Measurements from ENCODE around the gene ZBTB18. TPM values are rescaled to one million over a fixed set of nuclear protein-coding genes. Genes with fewer than 3 reads are reported as not detected.

Gene ZBTB18
- total and polyA plus RNA-seq, 2 experiments from 2014 or later: 1.5 to 16.0 TPM

DNA sequence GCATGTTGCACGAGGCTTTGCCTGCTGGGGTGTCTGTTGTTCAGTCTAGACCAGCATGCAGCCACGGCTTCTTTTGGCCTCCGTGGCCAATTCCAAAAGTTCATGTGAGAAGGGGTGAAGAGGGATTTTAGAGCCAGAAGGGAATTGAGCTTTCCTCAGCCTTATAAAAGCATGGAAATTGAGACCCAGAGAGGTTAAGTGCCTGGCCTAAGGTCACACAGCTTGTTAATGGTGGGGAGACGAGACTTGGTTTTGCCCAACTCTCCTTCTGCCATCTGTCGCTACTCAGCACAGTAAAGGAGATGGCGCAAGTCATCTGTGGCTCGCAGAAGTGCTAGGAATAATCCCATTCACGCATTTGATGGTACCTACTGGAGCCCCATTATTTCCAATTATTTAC is 25.7 kb downstream of the ZBTB18 start:
- no peak for DNase-seq (ENCODE audit: low read depth in 1 of 2, low spot score in 1 of 2)
- Histone ChIP-seq H3K9me3 (ENCODE audit: low read depth) (no peaks in the 10 kb centered on the region), H3K4me3 (no peak overlapping the region), H3K36me3 (no peaks in the 10 kb centered on the region), H3K27me3 (no peaks in the 10 kb centered on the region), H3K4me1 (ENCODE audit: low read depth) (no peaks in the 10 kb centered on the region), H3K27ac (no peak overlapping the region)
- TF ChIP-seq, protein P1, sequence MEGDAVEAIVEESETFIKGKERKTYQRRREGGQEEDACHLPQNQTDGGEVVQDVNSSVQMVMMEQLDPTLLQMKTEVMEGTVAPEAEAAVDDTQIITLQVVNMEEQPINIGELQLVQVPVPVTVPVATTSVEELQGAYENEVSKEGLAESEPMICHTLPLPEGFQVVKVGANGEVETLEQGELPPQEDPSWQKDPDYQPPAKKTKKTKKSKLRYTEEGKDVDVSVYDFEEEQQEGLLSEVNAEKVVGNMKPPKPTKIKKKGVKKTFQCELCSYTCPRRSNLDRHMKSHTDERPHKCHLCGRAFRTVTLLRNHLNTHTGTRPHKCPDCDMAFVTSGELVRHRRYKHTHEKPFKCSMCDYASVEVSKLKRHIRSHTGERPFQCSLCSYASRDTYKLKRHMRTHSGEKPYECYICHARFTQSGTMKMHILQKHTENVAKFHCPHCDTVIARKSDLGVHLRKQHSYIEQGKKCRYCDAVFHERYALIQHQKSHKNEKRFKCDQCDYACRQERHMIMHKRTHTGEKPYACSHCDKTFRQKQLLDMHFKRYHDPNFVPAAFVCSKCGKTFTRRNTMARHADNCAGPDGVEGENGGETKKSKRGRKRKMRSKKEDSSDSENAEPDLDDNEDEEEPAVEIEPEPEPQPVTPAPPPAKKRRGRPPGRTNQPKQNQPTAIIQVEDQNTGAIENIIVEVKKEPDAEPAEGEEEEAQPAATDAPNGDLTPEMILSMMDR (IDR thresholded peaks at IDR 0.05; ENCODE audit: low read depth, low read length): no peak

DNA sequence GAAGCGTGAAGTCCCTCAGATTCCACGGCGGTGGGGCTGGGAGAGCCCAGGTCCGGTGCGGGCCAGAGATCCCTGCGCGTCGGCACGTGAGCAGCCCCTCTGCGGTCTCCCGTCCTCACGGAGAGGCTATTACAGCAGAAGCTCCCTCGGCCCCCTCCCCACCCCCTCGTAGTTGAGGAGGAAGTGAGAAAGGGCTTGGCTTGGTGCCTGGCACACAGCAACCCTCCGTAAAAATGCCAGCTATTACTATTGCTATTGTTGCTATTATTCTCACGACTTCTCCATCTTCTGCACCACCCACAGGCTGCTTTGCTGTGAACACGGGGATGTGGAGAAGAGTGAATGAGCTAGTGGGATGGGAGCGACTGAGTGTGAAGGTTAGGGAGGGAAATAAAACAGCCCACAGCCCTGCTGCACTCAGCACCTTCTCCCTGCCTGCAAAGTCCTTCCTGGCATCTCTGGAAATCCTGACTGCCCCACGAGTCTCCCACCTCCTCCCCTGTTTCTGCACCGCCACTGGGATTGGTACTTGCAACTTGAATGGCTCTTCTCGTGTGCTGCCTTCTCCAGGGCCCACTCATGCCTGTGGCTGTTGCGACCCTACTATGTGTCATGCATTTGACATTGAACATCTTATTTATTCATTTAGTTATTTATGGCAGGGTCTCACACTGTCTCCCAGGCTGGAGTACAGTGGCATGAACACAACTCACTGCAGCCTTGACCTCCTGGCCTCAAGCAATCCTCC is 26.6 kb downstream of the ZBTB18 start:
- DNase-seq (ENCODE audit: low read depth in 1 of 2, low spot score in 1 of 2): no peak
- Histone ChIP-seq H3K4me3 (no peak overlapping the region), H3K27me3 (no peaks in the 10 kb centered on the region), H3K4me1 (ENCODE audit: low read depth) (no peaks in the 10 kb centered on the region), H3K27ac (no peak overlapping the region), H3K9me3 (ENCODE audit: low read depth) (no peaks in the 10 kb centered on the region), H3K36me3 (no peaks in the 10 kb centered on the region)
- TF ChIP-seq, protein P1 (IDR thresholded peaks at IDR 0.05; ENCODE audit: low read depth, low read length): no peak

DNA sequence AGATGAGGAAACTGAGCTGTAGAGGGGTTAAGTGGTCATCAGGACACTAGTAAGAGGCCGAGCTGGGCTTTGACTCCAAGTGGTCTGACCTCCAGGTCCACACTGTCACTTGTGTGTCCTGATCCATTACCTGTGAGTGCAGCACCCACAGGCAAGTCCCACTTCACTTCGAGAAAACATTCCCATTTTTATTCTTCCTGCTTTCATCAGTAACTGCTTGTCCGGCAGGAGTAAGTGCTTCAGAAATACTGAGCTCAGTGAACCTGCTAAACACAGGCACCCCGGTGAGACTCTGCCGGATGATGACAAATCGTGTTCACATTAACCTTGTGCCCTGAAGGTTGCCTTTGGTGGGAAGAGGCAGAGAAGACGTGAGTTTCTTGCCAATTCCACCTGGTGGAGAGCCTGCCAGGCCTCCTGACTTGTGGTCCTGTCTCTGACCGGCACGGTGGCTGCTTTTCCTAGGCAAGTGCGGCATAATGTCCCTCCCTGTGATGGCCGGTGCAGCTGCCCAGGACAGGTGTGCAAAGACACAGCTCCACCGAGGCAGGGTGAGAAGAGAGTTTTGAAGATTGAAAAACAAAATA is 29.4 kb downstream of the ZBTB18 start:
- Histone ChIP-seq H3K36me3 (no peaks in the 10 kb centered on the region), H3K27ac (no peak overlapping the region), H3K9me3 (ENCODE audit: low read depth) (no peaks in the 10 kb centered on the region), H3K4me1 (ENCODE audit: low read depth) (no peaks in the 10 kb centered on the region), H3K4me3 (no peak overlapping the region), H3K27me3 (no peaks in the 10 kb centered on the region)
- no peak for DNase-seq (ENCODE audit: low read depth in 1 of 2, low spot score in 1 of 2)
- TF ChIP-seq, protein P1 (IDR thresholded peaks at IDR 0.05; ENCODE audit: low read depth, low read length): no peak

DNA sequence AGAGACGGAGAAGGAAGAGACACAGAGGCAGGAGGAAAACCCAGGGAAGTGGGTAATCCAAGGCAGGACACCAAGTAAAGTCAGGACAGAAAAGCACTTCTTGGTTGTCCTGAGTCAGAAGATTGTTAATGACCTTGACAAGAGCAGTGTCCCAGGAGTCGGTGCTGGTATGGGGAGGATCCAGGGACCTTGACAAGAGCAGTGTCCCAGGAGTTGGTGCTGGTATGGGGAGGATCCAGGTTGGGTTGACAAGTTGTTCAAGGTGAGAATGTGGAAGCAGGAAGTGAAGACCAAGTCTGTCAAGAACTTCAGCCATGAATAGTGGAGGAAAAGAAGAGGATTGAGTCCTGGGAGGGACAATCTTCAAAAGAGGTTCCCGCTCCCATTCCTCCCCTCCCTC is 31.9 kb downstream of the ZBTB18 start:
- H3K27me3 ChIP-seq: no peaks in the 10 kb centered on the region
- no peak for DNase-seq (ENCODE audit: low read depth in 1 of 2, low spot score in 1 of 2)
- no peak overlapping the region for H3K4me3 ChIP-seq
- no peaks in the 10 kb centered on the region for H3K4me1 ChIP-seq (ENCODE audit: low read depth)
- no peak overlapping the region for H3K27ac ChIP-seq
- TF ChIP-seq, protein P1 (IDR thresholded peaks at IDR 0.05; ENCODE audit: low read depth, low read length): no peak
- H3K9me3 ChIP-seq (ENCODE audit: low read depth): no peaks in the 10 kb centered on the region
- H3K36me3 ChIP-seq: no peaks in the 10 kb centered on the region

DNA sequence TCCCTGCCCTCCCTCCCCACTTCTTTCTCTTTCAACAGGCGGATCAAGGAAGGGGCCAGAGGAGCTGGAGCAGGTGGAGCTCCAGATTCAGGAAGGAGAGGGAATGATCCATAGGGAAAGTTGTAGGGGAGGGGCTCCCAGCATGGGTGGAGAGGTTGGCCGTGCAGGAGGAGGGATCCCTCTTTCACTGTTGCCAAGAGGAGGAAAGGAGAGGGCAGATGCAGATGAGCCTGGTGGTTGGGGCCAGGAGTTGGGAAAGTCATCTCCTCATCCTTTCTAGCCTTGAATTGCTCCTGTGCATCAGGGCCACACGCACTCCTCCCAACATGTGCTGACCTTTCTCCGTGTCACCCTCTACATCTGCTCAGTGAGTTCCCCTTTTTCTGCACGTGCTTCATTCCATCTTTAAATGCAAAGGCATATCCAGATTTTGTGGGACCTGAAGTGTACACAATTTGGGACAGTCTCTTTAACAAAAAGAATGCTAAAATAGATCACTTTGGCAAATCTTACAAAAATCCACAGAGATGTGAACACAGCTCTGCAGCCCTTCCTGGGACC is 32.4 kb downstream of the ZBTB18 start:
- Histone ChIP-seq H3K4me3 (no peak overlapping the region), H3K4me1 (ENCODE audit: low read depth) (no peaks in the 10 kb centered on the region), H3K27ac (no peak overlapping the region), H3K27me3 (no peaks in the 10 kb centered on the region), H3K9me3 (ENCODE audit: low read depth) (no peaks in the 10 kb centered on the region), H3K36me3 (no peaks in the 10 kb centered on the region)
- no peak for DNase-seq (ENCODE audit: low read depth in 1 of 2, low spot score in 1 of 2)
- TF ChIP-seq, protein P1 (IDR thresholded peaks at IDR 0.05; ENCODE audit: low read depth, low read length): no peak

Measured in cardiac muscle cell (in vitro differentiated cells and primary cell).